WTC11 (cell line): ENCODE measurements around the gene RCE1. TPM values are rescaled to one million over a fixed set of nuclear protein-coding genes. Genes with fewer than 3 reads are reported as not detected.
A peak's percentile ranks its signal among the peaks of the same experiment; 100 is the strongest.

Experiments
- ATAC-seq: fragments of 200-7000 bp; cut with Tn5 transposase; 2 replicates; pipeline ENCODE4 v1.10.0; 2021; ENCODE audit warnings: mild to moderate bottlenecking, moderate library complexity
- CTCF ChIA-PET: fragments of 300-600 bp; sonication (Branson Sonifier 250); formaldehyde crosslinking; loops from one replicate; lab custom pipeline; 2021; ENCODE audit warnings: antibody characterized with exemption; lab: Charles Lee
- POLR2A ChIA-PET: fragments of 350-600 bp; sonication (Branson Sonifier 250); formaldehyde crosslinking; loops from one replicate; lab custom pipeline; 2021; ENCODE audit warnings: antibody characterized with exemption; lab: Charles Lee
- DNase-seq: peaks from one replicate; pipeline ENCODE4 v3.0.0; 2021; ENCODE audit warnings: low spot score
- H3K27ac Mint-ChIP-seq: 2 replicates; pipeline ENCODE4 v1.8.0; 2021; ENCODE audit warnings: mixed read lengths
- H3K27me3 Mint-ChIP-seq: 2 replicates; pipeline ENCODE4 v1.8.0; 2021; ENCODE audit warnings: low read depth, mild to moderate bottlenecking, moderate library complexity, mixed read lengths
- H3K36me3 Mint-ChIP-seq: 2 replicates; pipeline ENCODE4 v1.8.0; 2021; ENCODE audit warnings: mixed read lengths
- H3K4me1 Mint-ChIP-seq: 2 replicates; pipeline ENCODE4 v1.8.0; 2022; ENCODE audit warnings: mixed read lengths
- H3K4me3 Mint-ChIP-seq: 2 replicates; pipeline ENCODE4 v1.8.0; 2021; ENCODE audit warnings: mild to moderate bottlenecking, moderate library complexity, mixed read lengths
- H3K9me3 Mint-ChIP-seq: 2 replicates; pipeline ENCODE4 v1.8.0; 2021; ENCODE audit warnings: mixed read lengths
- ARID4B ChIP-seq: sonication (generic); formaldehyde crosslinking; IDR thresholded peaks from 2 replicates; pipeline ENCODE4 v1.8.0; 2023; ENCODE audit warnings: missing genetic modification reagents, mild to moderate bottlenecking, borderline replicate concordance
- CREM ChIP-seq: sonication (generic); formaldehyde crosslinking; IDR thresholded peaks from 2 replicates; pipeline ENCODE4 v1.8.1; 2022; ENCODE audit warnings: mild to moderate bottlenecking, missing genetic modification reagents, moderate library complexity
- GRHL2 ChIP-seq: fragments of 250-450 bp; sonication (Bioruptor Pico); IDR thresholded peaks from 2 replicates; pipeline ENCODE4 v1.8.0; 2022; ENCODE audit warnings: mild to moderate bottlenecking, moderate library complexity; ENCODE audit not compliant: insufficient replicate concordance, severe bottlenecking
- KAT7 ChIP-seq: sonication (generic); formaldehyde crosslinking; IDR thresholded peaks from 2 replicates; pipeline ENCODE4 v1.8.1; 2023; ENCODE audit warnings: missing genetic modification reagents, mild to moderate bottlenecking, borderline replicate concordance
- MAX ChIP-seq: sonication (generic); formaldehyde crosslinking; IDR thresholded peaks from 2 replicates; pipeline ENCODE4 v1.8.0; 2022; ENCODE audit warnings: mild to moderate bottlenecking, missing genetic modification reagents
- NFE2L1 ChIP-seq: sonication (generic); formaldehyde crosslinking; IDR thresholded peaks from 2 replicates; pipeline ENCODE4 v1.8.1; 2023; ENCODE audit warnings: missing genetic modification reagents
- NR2C2 ChIP-seq: sonication (generic); formaldehyde crosslinking; IDR thresholded peaks from 2 replicates; pipeline ENCODE4 v1.8.0; 2022; ENCODE audit warnings: mild to moderate bottlenecking, missing genetic modification reagents
- RELA ChIP-seq: sonication (generic); formaldehyde crosslinking; IDR thresholded peaks from 2 replicates; pipeline ENCODE4 v1.8.1; 2022; ENCODE audit warnings: missing genetic modification reagents, mild to moderate bottlenecking, borderline replicate concordance
- STAT6 ChIP-seq: sonication (generic); formaldehyde crosslinking; conservative IDR thresholded peaks from 2 replicates; pipeline ENCODE4 v1.8.1; 2023; ENCODE audit warnings: mild to moderate bottlenecking, low read depth, missing genetic modification reagents, moderate library complexity
- TCF7 ChIP-seq: sonication (generic); formaldehyde crosslinking; IDR thresholded peaks from 2 replicates; pipeline ENCODE4 v1.8.0; 2022; ENCODE audit warnings: mild to moderate bottlenecking, low read depth, missing genetic modification reagents, moderate library complexity
- TEAD1 ChIP-seq: sonication (generic); formaldehyde crosslinking; IDR thresholded peaks from 2 replicates; pipeline ENCODE4 v1.8.0; 2022; ENCODE audit warnings: mild to moderate bottlenecking, missing genetic modification reagents
- ZMAT4 ChIP-seq: fragments of 250-450 bp; sonication (Bioruptor Pico); IDR thresholded peaks from 2 replicates; pipeline ENCODE4 v1.9.0; 2021; ENCODE audit warnings: mild to moderate bottlenecking
- ZNF121 ChIP-seq: sonication (generic); formaldehyde crosslinking; IDR thresholded peaks from 2 replicates; pipeline ENCODE4 v1.8.0; 2023; ENCODE audit warnings: missing genetic modification reagents
- ZNF263 ChIP-seq: sonication (generic); formaldehyde crosslinking; IDR thresholded peaks from 2 replicates; pipeline ENCODE4 v1.8.1; 2022; ENCODE audit warnings: low read depth, mild to moderate bottlenecking, moderate library complexity, missing genetic modification reagents
- ZNF317 ChIP-seq: sonication (generic); formaldehyde crosslinking; IDR thresholded peaks from 2 replicates; pipeline ENCODE4 v1.8.1; 2023; ENCODE audit warnings: low read depth, mild to moderate bottlenecking, moderate library complexity, missing genetic modification reagents, borderline replicate concordance
- total RNA-seq: library from RNA; stranded (reverse); gene quantifications from 3 replicates; pipeline ENCODE4 v1.2.3, GENCODE V29; 2021

The RCE1 gene
- total RNA-seq, 1 experiment from 2014 or later: 34.6 TPM

GRCh38 chr11:66859686-66860448 is 16.6 kb downstream of the RCE1 start:
- H3K9me3 Mint-ChIP-seq: no peaks in the 10 kb centered on the region
- H3K27me3 Mint-ChIP-seq: no peaks in the 10 kb centered on the region
- TF ChIP-seq NFE2L1 (CRISPR knock-in tag) (no peak), RELA (no peak), ZNF317 (CRISPR knock-in tag) (no peak), ZNF121 (no peak), CREM (CRISPR knock-in tag) (no peak), ARID4B (CRISPR knock-in tag) (no peak), KAT7 (CRISPR knock-in tag) (no peak), MAX (CRISPR knock-in tag) (no peak), STAT6 (CRISPR knock-in tag) (no peak), TEAD1 (CRISPR knock-in tag) (no peak), ZMAT4 (CRISPR knock-in tag) (no peak), TCF7 (no peak), GRHL2 (no peak), NR2C2 (CRISPR knock-in tag) (no peak)
- DNase-seq (no peak), ATAC-seq (no peak)
- peaks cover 15% of the 10 kb centered on the region for H3K4me1 Mint-ChIP-seq
- CTCF ChIA-PET: interaction anchor here (0.9 to 2.3 kb wide), 5 partner anchors 8 to 162 kb away, joined by 3 to 7 read pairs (median 5); no protein-coding TSS in a partner anchor
- H3K4me3 Mint-ChIP-seq: no peak overlapping the region
- H3K27ac Mint-ChIP-seq: no peak overlapping the region
- POLR2A ChIA-PET: no interaction called here
- H3K36me3 Mint-ChIP-seq: no peaks in the 10 kb centered on the region

- H3K27ac Mint-ChIP-seq: no peak overlapping the region
- ChIA-PET CTCF (interaction anchor here (0.8 to 2.3 kb wide), 3 partner anchors 8 to 116 kb away, joined by 3 to 7 read pairs (median 5); no protein-coding TSS in a partner anchor), POLR2A (no interaction called here)
- no peak for DNase-seq
- H3K4me1 Mint-ChIP-seq: peaks cover 10% of the 10 kb centered on the region
- H3K9me3 Mint-ChIP-seq: no peaks in the 10 kb centered on the region
- peak; percentile 42; the same call in 1 of the 2 replicates for TF ChIP-seq MAX (CRISPR knock-in tag)
- no peak for TF ChIP-seq ZNF263 (CRISPR knock-in tag)
- TF ChIP-seq, all 79 proteins: peak for 1
- no peaks in the 10 kb centered on the region for H3K36me3 Mint-ChIP-seq
- no peak overlapping the region for H3K4me3 Mint-ChIP-seq
- no peaks in the 10 kb centered on the region for H3K27me3 Mint-ChIP-seq
- ATAC-seq: peak; percentile 5
These were observed 17.2 kb downstream of the RCE1 start for GRCh38 chr11:66860449-66860831.
